Measurements from ENCODE around the gene PRDM2. TPM values are rescaled to one million over a fixed set of nuclear protein-coding genes. Genes with fewer than 3 reads are reported as not detected.

Gene PRDM2
- total and polyA plus RNA-seq, 10 donors = 12.0 to 75.7 (median 57.4) TPM

GRCh38 chr1:13798120-13798519 is 98.1 kb downstream of the PRDM2 start:
- 97 to 99% (median 98%) methylated on average over 5 of the region's 5 CpGs for WGBS, 5 donors
- DNase-seq = no peak
- Histone ChIP-seq H3K4me3 (no peak overlapping the region), H3K4me1 (peaks cover 0 to 33% (median 0%) of the 10 kb centered on the region in 6 donors), H3K9me3 (no peaks in the 10 kb centered on the region), H3K27me3 (replicated peaks in 1 of 7) (no peaks in the 10 kb centered on the region), H3K27ac (no peak overlapping the region), H3K36me3 (peaks cover 0 to 79% (median 11%) of the 10 kb centered on the region in 6 donors)
- no peak for TF ChIP-seq POLR2A (IDR thresholded peaks at IDR 0.05)
- intact Hi-C loops (cut with DNase I; ENCODE audit: low total_unique reads) = no loop called here

DNA sequence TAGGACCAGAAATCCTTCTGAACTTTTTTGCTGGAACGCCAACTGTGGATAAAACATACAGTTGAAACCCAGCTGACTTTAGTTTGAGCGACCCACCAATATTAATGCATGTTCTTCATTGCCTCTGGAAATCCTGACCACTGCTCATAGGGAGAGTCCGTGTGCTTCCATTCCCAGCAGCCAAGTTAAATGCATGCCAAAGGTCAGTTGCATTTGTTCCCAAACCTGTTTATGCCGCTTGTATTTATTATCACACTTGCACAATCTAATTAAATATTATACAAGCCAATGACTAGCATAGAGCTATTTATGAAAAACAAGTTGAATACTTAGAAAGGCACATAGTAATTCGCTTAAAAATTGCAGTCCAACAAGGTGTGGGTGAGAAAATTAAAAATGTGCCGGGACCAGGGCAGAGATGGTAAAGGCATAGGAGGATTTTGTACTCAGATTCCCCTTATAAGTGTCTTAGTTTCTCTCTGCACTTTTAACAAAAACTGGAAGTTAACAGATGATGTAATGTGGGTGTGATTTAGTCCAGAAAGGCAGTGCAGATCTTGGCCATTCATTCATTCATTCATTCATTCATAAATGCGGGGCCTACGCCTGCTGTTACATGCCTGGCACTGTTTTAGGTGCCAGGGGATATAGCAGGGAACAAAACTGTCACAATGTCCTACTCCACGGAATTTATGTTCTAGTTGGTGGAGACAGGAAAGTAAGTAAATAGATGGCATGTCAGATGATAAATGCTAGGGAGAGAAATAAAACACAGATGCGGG is 99.7 kb downstream of the PRDM2 start:
- no peak for DNase-seq
- WGBS, 5 donors = 93 to 97% (median 94%) methylated on average over 10 of the region's 10 CpGs

GRCh38 chr1:13801232-13801631 is 101.2 kb downstream of the PRDM2 start:
- intact Hi-C loops (cut with DNase I; ENCODE audit: low total_unique reads) = no loop called here
- H3K27me3 ChIP-seq (replicated peaks in 1 of 7) = no peaks in the 10 kb centered on the region
- H3K36me3 ChIP-seq = peaks cover 0 to 79% (median 3%) of the 10 kb centered on the region in 6 donors
- no peaks in the 10 kb centered on the region for H3K9me3 ChIP-seq
- TF ChIP-seq POLR2A (IDR thresholded peaks at IDR 0.05) (no peak), POLR2AphosphoS5 (IDR thresholded peaks at IDR 0.05) (no peak)
- TF ChIP-seq, protein P1, sequence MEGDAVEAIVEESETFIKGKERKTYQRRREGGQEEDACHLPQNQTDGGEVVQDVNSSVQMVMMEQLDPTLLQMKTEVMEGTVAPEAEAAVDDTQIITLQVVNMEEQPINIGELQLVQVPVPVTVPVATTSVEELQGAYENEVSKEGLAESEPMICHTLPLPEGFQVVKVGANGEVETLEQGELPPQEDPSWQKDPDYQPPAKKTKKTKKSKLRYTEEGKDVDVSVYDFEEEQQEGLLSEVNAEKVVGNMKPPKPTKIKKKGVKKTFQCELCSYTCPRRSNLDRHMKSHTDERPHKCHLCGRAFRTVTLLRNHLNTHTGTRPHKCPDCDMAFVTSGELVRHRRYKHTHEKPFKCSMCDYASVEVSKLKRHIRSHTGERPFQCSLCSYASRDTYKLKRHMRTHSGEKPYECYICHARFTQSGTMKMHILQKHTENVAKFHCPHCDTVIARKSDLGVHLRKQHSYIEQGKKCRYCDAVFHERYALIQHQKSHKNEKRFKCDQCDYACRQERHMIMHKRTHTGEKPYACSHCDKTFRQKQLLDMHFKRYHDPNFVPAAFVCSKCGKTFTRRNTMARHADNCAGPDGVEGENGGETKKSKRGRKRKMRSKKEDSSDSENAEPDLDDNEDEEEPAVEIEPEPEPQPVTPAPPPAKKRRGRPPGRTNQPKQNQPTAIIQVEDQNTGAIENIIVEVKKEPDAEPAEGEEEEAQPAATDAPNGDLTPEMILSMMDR (IDR thresholded peaks at IDR 0.05 in 8 of 11, conservative IDR thresholded peaks at IDR 0.05 in 3 of 11) = no peak
- H3K27ac ChIP-seq = no peak overlapping the region
- H3K4me3 ChIP-seq = no peak overlapping the region
- 85 to 97% (median 92%) methylated on average over 8 of the region's 8 CpGs for WGBS, 5 donors
- H3K4me1 ChIP-seq = peaks cover 0 to 26% (median 0%) of the 10 kb centered on the region in 6 donors
- DNase-seq = no peak

More for the DNA sequence above, 99.7 kb downstream of the PRDM2 start:
- Histone ChIP-seq H3K4me3 (no peak overlapping the region), H3K27ac (no peak overlapping the region), H3K36me3 (peaks cover 0 to 79% (median 5%) of the 10 kb centered on the region in 6 donors), H3K27me3 (replicated peaks in 1 of 7) (no peaks in the 10 kb centered on the region), H3K9me3 (no peaks in the 10 kb centered on the region), H3K4me1 (peaks cover 0 to 33% (median 0%) of the 10 kb centered on the region in 6 donors)
- intact Hi-C loops (cut with DNase I; ENCODE audit: low total_unique reads) = no loop called here
- TF ChIP-seq, protein P1 (IDR thresholded peaks at IDR 0.05 in 8 of 11, conservative IDR thresholded peaks at IDR 0.05 in 3 of 11) = no peak
- TF ChIP-seq POLR2AphosphoS5 (IDR thresholded peaks at IDR 0.05) = no peak
- TF ChIP-seq POLR2A (IDR thresholded peaks at IDR 0.05) = no peak

GRCh38 chr1:13801655-13802486 is 101.9 kb downstream of the PRDM2 start:
- H3K4me3 ChIP-seq = no peak overlapping the region
- intact Hi-C loops (cut with DNase I; ENCODE audit: low total_unique reads) = no loop called here

More at GRCh38 chr1:13801655-13802486, 101.9 kb downstream of the PRDM2 start:
- WGBS, 5 donors = 92 to 96% (median 93%) methylated on average over 16 to 20 of the region's 20 CpGs
- Histone ChIP-seq H3K9me3 (no peaks in the 10 kb centered on the region), H3K4me1 (peaks cover 0 to 19% (median 0%) of the 10 kb centered on the region in 6 donors), H3K27ac (no peak overlapping the region), H3K27me3 (replicated peaks in 1 of 7) (no peaks in the 10 kb centered on the region), H3K36me3 (peaks cover 0 to 73% (median 0%) of the 10 kb centered on the region in 6 donors)
- peak in 1 of 3 donors; percentile 46 for TF ChIP-seq POLR2AphosphoS5 (IDR thresholded peaks at IDR 0.05)
- TF ChIP-seq POLR2A (IDR thresholded peaks at IDR 0.05) = no peak
- no peak for DNase-seq

Data from spleen (tissue), 11 donors.